Stimulated activated naive CD8-positive, alpha-beta T cell treated with anti-CD3 and anti-CD28 coated beads, Interleukin-15, Interleukin-2, amounts not matched to agents 100 U/mL and 50 U/mL, for 24 hours (primary cell): ENCODE measurements around the gene NKRF.
A peak's percentile ranks its signal among the peaks of the same experiment; 100 is the strongest.

Source experiments
- ATAC-seq: fragments of 150-1000 bp; cut with Tn5 transposase; one replicate; pipeline ENCODE4 v1.10.0; 2021
- DNase-seq: peaks from one replicate; pipeline ENCODE4 v3.0.0; 2021

Gene NKRF

GRCh38 chrX:119607018-119607389 is 780 bp upstream of the NKRF start:
- ATAC-seq = no peak

GRCh38 chrX:119605464-119606279 is 552 bp downstream of the NKRF start:
- DNase-seq (peak; percentile 51), ATAC-seq (peak; percentile 65)

More at GRCh38 chrX:119607018-119607389, 780 bp upstream of the NKRF start:
- DNase-seq = no peak

GRCh38 chrX:119604766-119605463 is 1.3 kb downstream of the NKRF start:
- ATAC-seq (no peak), DNase-seq (no peak)

GRCh38 chrX:119602701-119603255 is 3.4 kb downstream of the NKRF start:
- ATAC-seq (no peak), DNase-seq (no peak)

- DNase-seq (no peak), ATAC-seq (no peak)
These were observed 16.4 kb downstream of the NKRF start for GRCh38 chrX:119589810-119590209.

GRCh38 chrX:119583431-119584059 is 22.7 kb downstream of the NKRF start:
- ATAC-seq (peak; percentile 55), DNase-seq (no peak)

GRCh38 chrX:119579414-119579813 is 26.8 kb downstream of the NKRF start:
- DNase-seq (no peak), ATAC-seq (no peak)

GRCh38 chrX:119574394-119575266 is 31.6 kb downstream of the NKRF start, which contains the start of gene UBE2A:
UBE2A (plus strand) TSS chrX:119574563; CDS start chrX:119574712, 149 bp downstream.
- DNase-seq = peak; percentile 88
- peak; percentile 94 for ATAC-seq

GRCh38 chrX:119573840-119574393 is 32.3 kb downstream of the NKRF start:
- no peak for DNase-seq

GRCh38 chrX:119573222-119573621 is 33.0 kb downstream of the NKRF start:
- no peak for DNase-seq

More at GRCh38 chrX:119573840-119574393, 32.3 kb downstream of the NKRF start:
- no peak for ATAC-seq

GRCh38 chrX:119570351-119570835 is 35.8 kb downstream of the NKRF start:
- ATAC-seq (no peak), DNase-seq (no peak)

More at GRCh38 chrX:119573222-119573621, 33.0 kb downstream of the NKRF start:
- ATAC-seq = no peak

- DNase-seq (peak; percentile 86), ATAC-seq (peak; percentile 97)
These were observed 41.0 kb downstream of the NKRF start, which contains the start of gene STEEP1 for GRCh38 chrX:119565107-119565663. STEEP1 (minus strand) TSS chrX:119565409; CDS start chrX:119565355, 54 bp downstream.

GRCh38 chrX:119552508-119552907 is 53.7 kb downstream of the NKRF start:
- no peak for ATAC-seq
- DNase-seq = no peak

GRCh38 chrX:119549327-119550016 is 56.8 kb downstream of the NKRF start:
- no peak for DNase-seq
- ATAC-seq = no peak

GRCh38 chrX:119541188-119541587 is 65.0 kb downstream of the NKRF start:
- DNase-seq = no peak
- ATAC-seq = no peak

GRCh38 chrX:119539872-119540271 is 66.4 kb downstream of the NKRF start:
- ATAC-seq (no peak), DNase-seq (peak; percentile 9)
